ENCODE results near the gene RAB4A.
"Not testable (repeated sequence)": the region's sequence is repeated elsewhere in the genome, so short reads cannot be mapped to it uniquely, and the experiment has no call there.

Gene RAB4A

GRCh38 chr1:229271448-229272159 lies 693 bp downstream of the RAB4A start:
- DNase-seq (ENCODE audit: low read depth in 1 of 2, low spot score in 1 of 2), result no peak

DNA sequence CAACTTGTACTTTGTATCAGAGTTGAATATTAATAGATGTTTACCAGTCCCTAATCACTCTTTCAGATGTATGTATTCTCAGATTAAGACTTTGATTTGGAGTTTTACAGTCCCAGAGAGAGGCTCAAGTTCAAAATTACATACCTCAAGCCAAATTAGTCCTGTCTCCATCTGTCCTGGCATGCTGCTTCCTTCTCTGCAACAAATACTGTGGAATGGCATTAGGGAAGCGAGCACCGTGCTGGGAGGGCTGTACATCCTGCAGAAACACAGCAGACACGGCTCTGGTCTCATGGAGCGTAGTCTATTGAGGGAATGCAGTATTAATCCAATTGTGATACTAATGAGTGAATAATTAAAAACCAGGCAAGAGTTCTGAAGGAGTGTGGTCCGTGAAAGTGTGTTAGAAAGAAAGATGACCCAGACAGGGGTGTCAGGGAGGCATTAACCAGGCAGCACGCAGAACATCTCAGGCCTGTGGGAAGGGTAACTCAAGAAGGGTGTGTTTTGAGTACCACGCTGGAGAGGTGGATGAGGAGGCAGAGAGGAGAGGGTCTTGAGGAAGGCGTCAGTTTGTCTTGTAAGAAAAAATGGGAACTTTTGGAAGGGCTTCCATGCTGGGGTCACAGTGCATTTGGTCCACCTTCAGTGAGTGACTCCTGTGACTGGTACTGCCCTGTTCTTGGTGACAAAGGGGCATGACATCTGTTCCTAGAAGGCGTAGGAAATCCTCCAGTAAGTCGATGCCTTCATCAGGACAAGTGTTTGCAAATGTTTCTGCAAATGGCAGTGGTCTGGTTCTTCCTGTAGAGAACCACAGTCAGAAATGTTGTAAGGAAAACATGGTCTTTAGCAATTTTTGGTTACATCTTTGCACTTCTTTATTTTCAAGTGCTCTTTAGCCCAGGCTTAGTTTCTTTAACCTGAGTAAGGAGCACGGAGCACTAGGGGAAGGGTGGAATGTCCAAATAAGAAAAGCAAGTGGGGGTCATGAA lies 1.6 kb downstream of the RAB4A start:
- DNase-seq (ENCODE audit: low read depth in 1 of 2, low spot score in 1 of 2), result no peak

DNA sequence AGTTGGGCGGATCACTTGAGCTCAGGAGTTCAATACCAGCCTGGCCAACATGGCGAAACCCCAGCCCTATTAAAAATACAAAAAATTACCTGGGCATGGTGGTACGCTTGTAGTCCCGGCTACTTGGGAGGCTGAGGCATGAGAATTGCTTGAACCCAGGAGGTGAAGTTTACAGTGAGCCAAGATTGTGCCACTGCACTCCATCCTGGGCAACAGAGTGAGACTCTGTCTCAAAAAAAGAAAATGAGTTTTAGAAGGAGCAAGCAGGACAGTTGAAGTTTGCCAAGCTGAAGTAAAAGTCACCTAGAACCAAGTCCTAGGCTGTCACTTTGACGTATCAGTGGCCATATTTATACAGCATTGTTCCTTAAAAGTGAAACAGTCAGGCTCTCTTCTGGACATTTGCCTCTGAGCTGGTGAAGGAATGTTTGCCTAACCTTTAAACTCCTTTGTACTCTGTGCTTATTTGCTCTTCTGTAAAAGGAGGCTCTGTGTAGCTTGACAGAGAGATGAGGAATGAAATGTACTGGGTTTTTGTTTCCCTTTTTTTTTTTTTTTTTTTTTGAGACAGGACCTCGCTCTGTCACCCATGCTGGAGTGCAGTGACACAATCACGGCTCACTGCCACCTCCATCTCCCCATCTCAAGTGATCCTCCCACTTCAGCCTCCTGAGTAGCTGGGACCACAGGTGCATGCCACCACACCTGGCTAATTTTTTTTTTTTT lies 2.8 kb downstream of the RAB4A start:
- DNase-seq (ENCODE audit: low read depth in 1 of 2, low spot score in 1 of 2), result no peak

GRCh38 chr1:229275005-229275404 lies 4.1 kb downstream of the RAB4A start:
- DNase-seq (ENCODE audit: low read depth in 1 of 2, low spot score in 1 of 2), result no peak

GRCh38 chr1:229278120-229278741 lies 7.3 kb downstream of the RAB4A start:
- no peak for DNase-seq (ENCODE audit: low read depth in 1 of 2, low spot score in 1 of 2)

DNA sequence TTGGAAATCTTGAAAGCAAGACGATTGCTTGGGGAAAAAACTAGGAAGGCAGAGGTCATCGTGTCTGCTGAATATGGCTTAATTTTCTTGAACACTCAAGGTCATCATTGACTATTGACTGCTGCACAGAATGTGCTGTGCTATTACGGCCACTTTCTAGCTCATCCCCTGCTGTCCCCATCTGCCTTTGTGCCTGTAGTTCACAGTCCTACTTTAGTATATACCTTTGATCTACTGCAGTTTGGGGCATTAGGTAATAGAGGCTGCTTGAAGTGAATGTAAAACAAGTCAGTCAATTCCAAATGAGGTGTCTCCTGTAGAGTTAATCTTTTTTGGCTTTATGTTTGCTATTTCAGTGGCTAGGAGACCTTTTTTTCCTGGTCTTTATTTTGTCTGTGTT lies 8.3 kb downstream of the RAB4A start:
- DNase-seq (ENCODE audit: low read depth in 1 of 2, low spot score in 1 of 2), result no peak

DNA sequence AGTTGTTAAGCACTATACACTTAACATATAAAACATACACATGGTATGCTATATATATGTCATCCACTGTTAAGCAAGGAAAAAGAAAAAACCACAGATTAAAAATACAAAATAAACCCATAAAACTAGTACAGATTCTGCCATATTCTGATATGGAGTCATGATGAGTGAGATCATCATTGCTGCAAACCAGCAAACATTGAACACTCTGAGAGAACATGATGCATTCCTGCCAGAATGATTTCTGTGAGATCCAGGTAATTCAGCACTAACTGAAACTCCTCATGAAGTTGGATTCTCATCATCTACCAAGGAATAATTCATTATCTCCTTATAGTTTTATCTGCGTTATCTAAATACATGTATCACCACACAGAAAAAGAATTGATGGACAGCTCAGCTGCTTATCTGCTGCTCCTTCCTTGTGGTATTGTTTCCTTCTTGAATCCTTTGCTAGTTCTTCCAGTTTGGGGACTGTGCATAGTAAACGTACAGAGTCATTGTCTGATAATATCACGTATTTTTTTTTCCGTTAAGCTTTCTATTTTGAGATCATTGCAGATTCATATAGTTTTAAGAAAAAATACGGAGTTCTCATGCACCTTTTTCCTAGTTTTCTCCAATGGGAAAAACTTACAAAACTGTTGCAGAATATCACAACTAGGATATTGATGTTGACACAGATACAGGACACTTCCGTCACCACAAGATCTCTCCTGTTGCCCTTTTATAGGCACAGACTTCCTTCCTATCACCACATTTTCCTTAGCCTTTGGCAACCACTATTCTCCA lies 9.3 kb downstream of the RAB4A start:
- no peak for DNase-seq (ENCODE audit: low read depth in 1 of 2, low spot score in 1 of 2)

GRCh38 chr1:229280921-229281320 lies 10.0 kb downstream of the RAB4A start:
- no peak for DNase-seq (ENCODE audit: low read depth in 1 of 2, low spot score in 1 of 2)

DNA sequence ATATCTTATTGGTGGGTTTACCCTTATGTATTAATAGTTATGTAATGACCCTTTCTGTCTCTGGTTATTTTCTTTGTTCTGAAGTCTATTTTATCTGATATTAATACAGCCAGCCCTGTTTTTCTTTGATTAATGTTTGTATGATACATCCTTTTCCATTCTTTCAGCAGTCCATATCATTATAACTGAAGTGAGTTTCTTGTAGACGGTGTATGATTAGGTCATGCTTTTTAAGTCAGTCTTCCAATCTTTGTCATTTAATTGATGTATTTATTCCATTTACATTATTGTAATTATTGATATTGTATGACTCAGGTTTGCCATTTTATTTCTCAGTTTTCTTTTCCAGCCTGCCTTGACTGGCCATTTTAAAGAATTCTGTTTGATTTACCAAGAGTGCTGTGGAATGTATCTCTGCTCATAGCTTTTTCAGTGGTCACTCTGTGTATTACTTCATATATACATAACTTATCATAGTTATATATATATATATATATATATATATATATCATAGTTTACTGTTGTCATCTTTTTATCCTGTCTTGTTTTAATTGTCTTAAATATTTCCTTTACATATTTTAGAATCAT lies 10.5 kb downstream of the RAB4A start:
- DNase-seq (ENCODE audit: low read depth in 1 of 2, low spot score in 1 of 2), result no peak

GRCh38 chr1:229282295-229282823 lies 11.4 kb downstream of the RAB4A start:
- DNase-seq (ENCODE audit: low read depth in 1 of 2, low spot score in 1 of 2), result no peak

GRCh38 chr1:229283183-229283611 lies 12.3 kb downstream of the RAB4A start:
- DNase-seq (ENCODE audit: low read depth in 1 of 2, low spot score in 1 of 2), result no peak

DNA sequence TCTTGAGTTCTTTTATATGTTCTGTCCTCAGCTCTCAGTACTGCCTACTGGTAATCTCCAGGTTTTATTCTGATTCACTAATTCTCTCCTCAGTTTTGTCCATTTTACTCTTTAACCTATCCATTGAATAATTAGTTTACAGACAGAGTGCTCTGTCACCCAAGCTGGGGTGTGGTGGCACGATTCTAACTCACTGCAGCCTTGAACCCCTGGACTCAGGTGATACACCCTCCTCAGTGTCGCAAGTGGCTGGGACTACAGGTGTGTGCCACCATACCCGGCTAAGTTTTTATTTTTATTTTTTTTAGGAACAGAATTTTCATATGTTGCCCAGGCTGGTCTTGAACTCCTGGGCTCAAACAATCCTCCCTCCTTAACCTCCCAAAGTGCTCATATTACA lies 14.0 kb downstream of the RAB4A start:
- DNase-seq (ENCODE audit: low read depth in 1 of 2, low spot score in 1 of 2), result no peak

DNA sequence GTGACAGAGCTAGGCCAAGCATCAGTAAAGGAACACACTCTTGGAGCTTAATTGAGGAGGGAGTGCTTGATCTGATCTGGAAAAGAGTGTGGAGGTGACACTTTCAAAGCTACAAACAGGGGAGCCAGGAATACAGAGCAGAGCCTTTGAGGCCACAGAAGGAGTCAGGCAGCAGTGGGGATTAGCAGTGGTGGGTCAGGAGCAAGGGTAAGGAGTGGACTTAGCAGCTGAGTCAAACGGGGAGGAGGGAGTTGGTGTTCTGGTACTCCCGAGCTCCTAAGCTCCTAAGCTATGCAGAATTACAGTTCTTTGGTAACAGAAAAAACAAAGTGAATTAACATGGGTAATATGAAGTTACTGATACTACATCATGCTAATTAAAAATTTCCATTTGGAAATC lies 14.5 kb downstream of the RAB4A start:
- DNase-seq (ENCODE audit: low read depth in 1 of 2, low spot score in 1 of 2), result no peak

- no peak for DNase-seq (ENCODE audit: low read depth in 1 of 2, low spot score in 1 of 2)
Measured at GRCh38 chr1:229286099-229286766, 15.3 kb downstream of the RAB4A start.

DNA sequence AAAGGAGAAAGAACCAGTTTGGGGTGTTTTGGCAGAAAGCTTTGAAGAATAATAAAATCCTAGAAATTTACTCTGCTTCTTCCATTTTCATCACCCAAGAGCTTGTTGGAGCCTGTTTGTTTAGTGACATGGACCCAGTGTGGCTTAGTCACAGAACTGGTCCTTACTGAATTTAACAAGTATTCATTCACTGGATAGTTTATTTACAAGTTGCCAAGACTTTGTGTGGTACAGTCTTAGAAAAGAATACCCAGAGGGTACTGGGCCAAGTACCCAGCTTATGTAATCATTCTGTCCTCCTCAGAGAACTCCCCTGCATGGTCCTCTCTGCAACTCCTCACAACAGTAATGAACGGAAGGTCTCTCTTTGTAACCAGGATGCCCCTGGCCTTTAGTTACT lies 16.4 kb downstream of the RAB4A start:
- no peak for DNase-seq (ENCODE audit: low read depth in 1 of 2, low spot score in 1 of 2)

GRCh38 chr1:229288516-229288915 lies 17.6 kb downstream of the RAB4A start:
- DNase-seq (ENCODE audit: low read depth in 1 of 2, low spot score in 1 of 2), result no peak

DNA sequence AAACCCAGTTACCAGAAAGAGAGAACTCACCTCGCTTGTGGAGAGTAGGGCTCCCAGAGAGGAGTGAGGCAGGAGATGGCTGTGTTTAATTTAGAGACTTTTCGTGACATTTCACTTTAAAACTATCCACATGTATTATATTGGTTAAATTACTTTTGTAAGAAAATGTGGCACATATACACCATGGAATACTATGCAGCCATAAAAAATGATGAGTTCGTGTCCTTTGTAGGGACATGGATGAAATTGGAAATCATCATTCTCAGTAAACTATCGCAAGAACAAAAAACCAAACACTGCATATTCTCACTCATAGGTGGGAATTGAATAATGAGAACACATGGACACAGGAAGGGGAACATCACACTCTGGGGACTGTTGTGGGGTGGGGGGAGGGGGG lies 20.8 kb downstream of the RAB4A start:
- DNase-seq (ENCODE audit: low read depth in 1 of 2, low spot score in 1 of 2), result not testable (repeated sequence)

DNA sequence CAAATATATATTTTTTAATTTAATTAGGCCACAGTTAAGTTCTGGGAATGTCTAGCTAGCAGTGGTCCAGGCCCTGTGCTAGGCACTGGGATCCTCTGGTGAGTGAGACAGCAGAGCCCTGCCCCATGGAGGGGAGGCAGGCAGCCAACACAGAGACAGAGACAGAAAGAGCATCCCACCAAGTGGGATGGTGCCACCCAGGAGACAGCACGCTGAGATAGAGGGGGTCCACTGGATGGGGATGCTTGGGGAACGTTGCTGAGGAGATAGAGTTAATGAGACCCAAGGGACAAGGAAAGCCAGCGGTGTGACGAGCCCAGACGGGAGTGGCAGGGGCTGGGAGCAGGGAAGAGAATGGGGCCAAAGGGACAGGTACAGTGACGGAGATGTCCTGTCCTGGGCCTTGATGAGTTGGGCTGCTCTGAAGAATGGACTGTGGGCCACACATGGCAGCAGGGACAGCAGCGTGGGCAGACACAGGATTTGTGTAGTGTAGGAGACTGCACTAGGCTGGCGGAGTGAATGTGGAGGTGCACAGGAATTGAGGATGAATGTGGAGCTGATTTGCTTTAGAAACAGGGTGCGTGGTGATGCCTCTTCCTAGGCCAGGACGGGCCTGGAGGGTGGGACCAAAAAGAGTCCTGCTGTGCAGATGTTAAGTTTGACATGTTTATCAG lies 22.8 kb downstream of the RAB4A start:
- no peak for DNase-seq (ENCODE audit: low read depth in 1 of 2, low spot score in 1 of 2)

- no peak for DNase-seq (ENCODE audit: low read depth in 1 of 2, low spot score in 1 of 2)
Measured at GRCh38 chr1:229295745-229296144, 24.8 kb downstream of the RAB4A start.
